ENCODE data around the gene OCA2.
"Not testable (repeated sequence)": the region's sequence is repeated elsewhere in the genome, so short reads cannot be mapped to it uniquely, and the experiment has no call there.

The OCA2 gene

DNA sequence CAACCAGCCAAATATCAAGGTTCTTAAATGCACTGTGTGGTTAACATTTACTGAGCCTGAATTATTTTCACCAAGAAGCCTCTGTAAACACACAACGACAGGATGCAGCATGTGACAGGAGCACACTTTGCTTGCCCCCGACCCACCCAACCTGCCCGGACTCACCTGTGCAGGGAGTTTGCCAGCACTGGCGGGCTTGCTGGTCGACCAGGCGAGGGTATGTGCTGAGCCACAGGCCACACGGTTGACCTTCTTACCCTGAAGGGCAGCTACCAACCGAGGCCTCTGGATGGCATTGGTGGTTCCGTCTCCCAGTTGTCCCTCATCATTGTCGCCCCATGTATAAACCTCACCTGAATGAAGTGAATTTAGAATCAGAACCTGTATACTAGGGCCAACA, 25.7 kb upstream of the OCA2 start:
- no peak overlapping the region for H3K27ac ChIP-seq
- TF ChIP-seq, protein P1, sequence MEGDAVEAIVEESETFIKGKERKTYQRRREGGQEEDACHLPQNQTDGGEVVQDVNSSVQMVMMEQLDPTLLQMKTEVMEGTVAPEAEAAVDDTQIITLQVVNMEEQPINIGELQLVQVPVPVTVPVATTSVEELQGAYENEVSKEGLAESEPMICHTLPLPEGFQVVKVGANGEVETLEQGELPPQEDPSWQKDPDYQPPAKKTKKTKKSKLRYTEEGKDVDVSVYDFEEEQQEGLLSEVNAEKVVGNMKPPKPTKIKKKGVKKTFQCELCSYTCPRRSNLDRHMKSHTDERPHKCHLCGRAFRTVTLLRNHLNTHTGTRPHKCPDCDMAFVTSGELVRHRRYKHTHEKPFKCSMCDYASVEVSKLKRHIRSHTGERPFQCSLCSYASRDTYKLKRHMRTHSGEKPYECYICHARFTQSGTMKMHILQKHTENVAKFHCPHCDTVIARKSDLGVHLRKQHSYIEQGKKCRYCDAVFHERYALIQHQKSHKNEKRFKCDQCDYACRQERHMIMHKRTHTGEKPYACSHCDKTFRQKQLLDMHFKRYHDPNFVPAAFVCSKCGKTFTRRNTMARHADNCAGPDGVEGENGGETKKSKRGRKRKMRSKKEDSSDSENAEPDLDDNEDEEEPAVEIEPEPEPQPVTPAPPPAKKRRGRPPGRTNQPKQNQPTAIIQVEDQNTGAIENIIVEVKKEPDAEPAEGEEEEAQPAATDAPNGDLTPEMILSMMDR (conservative IDR thresholded peaks at IDR 0.05): no peak

DNA sequence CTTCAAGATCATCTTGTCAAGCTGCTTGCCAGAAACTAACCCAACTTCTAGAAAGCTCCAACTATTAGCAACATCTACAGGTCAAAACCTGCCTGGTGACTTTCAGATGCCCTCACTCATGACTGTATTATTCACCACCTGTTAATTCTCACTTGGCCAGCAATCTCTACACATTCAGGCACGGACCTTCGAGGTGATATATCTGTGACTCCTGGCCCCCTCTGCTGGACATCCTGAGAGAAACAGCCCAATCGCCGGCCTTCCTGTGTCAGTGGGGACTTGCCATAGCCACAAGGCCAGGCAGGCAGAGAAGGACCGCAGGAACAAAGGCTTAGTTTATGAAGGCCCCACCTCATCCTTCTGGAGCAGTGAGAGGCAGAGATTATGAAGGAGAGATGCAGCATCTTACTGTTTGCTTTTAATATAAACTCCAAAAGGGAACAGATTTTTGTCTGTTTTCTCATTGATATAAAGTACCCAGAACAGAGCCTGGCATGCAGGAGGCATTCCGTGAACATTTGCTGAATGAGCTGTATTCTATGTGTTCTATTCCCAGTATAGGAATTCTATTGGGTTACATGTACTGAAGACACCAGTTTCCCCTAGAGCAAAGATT, 24.4 kb upstream of the OCA2 start:
- TF ChIP-seq, protein P1 (conservative IDR thresholded peaks at IDR 0.05): peak; percentile 85
- H3K27ac ChIP-seq: no peak overlapping the region

DNA sequence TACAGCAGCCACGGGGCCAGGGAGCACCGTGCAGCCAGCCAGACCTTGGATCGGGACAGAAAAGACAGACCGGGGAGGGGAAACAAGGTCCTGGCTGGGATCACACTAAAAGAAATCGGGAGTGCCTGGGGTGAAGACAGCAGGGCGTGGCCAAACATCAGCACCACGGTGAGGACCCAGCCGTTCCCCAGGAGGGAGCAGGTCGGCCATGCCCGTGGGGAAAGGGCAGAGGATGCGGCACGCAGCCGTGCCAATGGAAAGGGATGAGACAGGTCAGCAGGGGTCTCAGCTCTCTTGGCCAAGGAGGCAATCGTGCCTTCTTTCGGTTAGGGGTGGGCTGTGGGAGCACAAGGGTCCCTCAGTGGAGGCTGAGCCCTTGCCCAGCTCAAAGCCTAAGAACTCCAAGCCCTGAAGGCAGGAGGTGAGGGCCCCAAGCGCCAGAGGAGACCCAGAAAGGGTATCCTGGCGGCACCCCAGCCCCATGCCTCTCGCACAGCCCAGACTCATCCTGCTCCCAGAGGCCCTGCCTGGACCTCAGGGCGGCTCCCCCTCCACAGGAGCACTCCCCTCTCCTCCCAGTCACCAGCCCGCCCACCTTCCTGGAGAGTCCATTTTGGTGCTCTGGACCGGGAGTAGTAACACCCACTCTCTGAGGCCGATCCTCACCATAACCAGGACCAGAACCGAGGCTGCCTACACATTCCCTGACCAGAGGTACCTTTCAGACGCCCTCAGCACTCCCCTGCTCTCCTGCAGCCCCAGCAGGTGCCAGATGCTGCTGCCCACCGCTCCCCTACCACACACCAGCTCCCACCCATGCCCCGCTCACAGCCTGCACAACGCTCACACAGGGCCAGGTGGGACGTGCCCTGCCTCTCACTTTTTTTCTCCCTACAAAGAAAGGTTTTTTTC, 23.2 kb upstream of the OCA2 start:
- TF ChIP-seq, protein P1 (conservative IDR thresholded peaks at IDR 0.05): no peak
- no peak overlapping the region for H3K27ac ChIP-seq

DNA sequence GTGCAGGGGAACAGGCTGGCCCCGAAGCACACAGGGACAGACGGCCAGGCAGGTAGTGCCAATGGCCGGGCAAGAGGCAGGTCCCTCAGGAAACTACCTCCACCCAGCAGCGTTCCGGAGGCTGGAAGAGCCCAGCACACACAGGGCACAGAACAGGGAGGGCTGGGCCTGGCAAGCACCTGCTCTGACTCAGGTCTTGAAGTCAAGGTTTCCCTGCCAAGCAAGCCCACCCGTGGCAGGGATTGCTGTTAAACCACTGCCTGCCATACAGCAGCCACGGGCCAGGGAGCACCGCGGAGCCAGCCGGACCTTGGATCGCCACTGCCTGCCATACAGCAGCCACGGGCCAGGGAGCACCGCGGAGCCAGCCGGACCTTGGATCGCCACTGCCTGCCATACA, 22.5 kb upstream of the OCA2 start:
- H3K27ac ChIP-seq: not testable (repeated sequence)

DNA sequence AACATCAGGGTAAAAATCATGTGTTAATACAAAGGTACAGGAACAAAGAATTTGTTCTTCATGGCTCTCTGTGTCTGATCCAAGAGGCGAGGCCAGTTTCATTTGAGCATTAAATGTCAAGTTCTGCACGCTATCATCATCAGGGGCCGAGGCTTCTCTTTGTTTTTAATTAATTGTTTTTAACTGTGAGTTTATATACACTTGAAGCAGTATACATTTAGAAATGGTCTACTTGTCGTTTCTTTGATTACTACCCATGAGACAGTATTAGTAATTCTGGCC, 21.2 kb upstream of the OCA2 start:
- TF ChIP-seq, protein P1 (conservative IDR thresholded peaks at IDR 0.05): no peak
- no peak overlapping the region for H3K27ac ChIP-seq

DNA sequence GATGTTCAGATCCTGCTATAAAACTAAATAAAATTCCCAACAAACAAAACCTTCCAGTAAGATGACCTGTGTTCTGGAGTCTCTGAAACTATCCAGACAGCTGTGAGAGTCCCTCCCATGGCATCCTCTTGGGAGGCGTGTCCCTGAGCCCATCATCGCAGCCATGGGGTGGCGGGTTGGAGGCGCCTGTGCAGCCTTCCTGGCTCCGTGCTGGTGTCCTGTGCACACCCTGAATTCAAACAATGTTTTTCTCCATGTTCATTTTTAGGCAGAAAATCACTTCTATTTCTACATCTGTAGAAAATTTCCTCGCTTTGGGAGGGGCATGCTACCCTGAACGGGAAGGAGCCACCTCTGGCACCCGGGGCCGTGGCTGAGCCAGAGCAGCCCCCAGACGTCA, 19.4 kb upstream of the OCA2 start:
- TF ChIP-seq, protein P1 (conservative IDR thresholded peaks at IDR 0.05): no peak
- no peak overlapping the region for H3K27ac ChIP-seq

DNA sequence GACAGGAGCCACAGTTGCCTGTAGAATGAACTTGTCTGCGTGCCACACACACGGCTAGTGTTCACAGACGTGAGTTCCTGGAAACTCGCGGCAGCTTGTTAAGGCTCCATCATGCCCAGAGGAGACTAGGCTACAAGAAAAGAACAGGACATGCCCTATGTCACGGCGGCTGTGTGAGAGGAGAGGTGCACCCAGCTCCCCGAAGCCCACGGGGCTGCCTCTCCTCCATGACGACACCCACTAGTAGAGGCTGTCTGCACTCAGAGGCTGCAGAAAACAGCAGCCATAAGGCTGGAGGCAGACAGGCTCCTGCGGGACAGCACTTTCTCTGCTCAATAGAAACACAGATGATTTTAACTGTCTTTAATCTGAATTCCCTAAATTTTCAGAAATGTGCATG, 19.0 kb upstream of the OCA2 start:
- H3K27ac ChIP-seq: no peak overlapping the region
- TF ChIP-seq, protein P1 (conservative IDR thresholded peaks at IDR 0.05): no peak

DNA sequence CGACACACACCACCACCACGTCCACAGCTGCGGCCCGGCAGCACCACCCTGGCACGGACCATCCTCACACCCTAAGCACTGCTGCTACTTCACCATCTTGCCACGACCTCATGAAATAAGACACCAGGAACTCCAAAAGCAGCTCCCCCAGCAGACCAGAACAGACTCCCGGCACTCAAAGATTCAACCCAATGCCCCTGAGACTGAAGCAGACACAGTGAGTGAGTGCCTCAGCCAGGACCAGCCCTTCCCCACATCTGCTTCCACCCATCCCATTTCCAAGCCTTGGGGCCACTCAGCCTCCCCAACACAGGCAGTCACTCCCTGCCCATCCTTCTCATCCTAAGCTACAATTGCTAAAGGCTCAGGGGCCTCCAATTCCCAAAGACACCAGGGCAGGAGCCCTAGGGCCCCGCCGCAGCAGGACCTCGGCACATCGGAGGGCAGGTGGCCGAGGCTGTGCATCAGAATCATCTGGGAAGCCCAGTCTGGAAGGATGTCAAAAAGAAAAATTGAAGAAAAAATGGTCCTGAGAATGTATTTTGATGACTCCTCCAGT, 18.4 kb upstream of the OCA2 start:
- TF ChIP-seq, protein P1 (conservative IDR thresholded peaks at IDR 0.05): no peak
- no peak overlapping the region for H3K27ac ChIP-seq

Data from VCaP (cell line).